ENCODE measurements around the gene ILKAP.

ILKAP gene

DNA sequence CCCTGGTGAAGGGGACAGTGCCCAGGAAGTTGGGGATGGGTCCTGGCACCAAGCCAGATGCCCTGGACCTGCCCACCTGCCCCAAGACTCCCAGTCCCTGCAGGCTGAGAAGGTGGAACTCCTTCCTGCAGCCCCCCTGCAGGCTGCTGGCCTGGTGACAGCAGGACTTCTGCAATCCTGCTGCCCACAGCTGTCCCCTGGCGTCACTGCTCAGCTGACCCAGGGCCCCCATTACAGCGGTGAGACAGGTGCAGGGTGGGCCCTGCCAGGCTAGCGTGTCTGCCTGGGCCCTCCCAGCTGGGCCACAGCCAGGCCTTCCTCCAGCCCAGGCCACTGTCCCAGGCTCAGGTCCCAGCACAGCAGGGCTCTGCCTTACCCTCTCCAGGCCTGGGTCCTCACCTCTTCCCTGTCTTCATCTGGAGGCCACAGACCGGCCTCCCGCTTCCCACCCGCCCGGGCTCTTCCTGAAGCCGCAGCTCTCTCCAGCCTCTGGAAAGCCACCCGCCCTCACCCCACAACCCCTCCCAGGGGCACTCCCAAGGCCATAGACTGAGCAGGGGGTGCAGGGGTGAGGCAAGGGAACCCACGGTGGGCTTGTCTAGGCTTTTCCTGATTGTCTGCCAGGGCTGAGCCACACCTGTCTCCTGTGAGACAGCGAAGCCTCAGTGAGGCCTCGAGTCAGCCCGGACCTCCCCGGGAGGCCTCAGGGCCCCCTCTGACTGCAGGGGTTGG is 53.5 kb downstream of the ILKAP start:
- DNase-seq = no peak

GRCh38 chr2:238148981-238149380 is 54.5 kb downstream of the ILKAP start:
- DNase-seq = no peak

- DNase-seq = no peak
Measured at GRCh38 chr2:238146884-238147544, 56.5 kb downstream of the ILKAP start.

DNA sequence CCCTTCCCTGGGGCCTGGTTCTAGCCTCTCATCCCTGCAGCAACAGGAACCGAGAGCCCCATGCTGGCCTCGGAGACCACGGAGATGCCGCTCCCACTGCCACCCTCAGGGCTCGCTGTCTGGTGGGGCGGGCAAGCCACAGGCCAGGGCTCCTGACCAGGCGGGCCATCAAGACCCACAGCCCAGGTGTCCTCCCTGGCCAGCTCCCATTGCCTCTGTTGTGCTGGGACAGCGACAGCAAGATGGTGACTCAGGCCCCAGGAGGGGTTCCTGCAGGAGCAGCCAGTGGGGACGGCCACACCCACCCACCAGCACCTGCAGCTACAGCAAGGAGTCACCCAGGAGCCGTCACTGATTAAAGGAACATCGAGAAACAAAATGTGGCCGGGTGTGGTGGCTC is 57.6 kb downstream of the ILKAP start:
- DNase-seq = no peak

- no peak for DNase-seq
Measured at GRCh38 chr2:238145046-238145445, 58.4 kb downstream of the ILKAP start.

GRCh38 chr2:238144262-238144661 is 59.2 kb downstream of the ILKAP start:
- no peak for DNase-seq

DNA sequence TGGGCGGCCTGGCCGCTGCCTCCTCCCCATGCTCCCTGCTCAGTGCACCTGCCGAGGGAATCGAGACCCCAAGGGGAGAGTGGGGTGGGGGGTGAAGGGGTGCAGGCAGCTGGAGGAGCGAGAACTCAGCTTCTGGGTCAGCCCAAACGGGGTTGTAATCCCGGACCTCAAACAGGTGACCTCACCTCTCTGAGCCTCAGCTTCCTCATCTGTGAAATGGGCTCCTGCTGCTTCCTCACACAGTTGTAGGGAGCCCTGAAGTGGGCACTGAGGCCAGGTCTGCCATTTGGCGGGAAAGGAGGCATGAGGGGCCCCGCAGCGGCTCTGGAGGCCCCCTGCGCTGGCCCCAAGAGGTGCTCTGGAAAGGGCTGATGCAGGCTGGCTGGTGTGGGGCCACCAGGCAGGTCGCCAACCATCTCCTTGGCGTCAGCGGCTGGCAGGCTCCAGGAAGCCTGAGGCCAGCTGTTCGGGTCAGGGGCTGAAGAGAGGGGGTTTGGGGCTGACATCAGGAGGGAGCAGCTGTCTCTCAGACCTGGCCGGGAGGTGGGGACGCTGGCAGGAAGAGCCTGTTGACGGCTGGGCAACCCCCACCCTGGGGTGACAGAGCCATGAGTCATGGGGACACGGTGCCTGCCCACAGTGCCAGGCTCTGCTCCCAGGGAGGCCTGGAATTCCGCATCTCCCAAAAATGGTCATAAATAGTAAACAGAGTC is 60.1 kb downstream of the ILKAP start:
- DNase-seq = peak; percentile 25

GRCh38 chr2:238142382-238143205 is 60.9 kb downstream of the ILKAP start:
- DNase-seq = no peak

DNA sequence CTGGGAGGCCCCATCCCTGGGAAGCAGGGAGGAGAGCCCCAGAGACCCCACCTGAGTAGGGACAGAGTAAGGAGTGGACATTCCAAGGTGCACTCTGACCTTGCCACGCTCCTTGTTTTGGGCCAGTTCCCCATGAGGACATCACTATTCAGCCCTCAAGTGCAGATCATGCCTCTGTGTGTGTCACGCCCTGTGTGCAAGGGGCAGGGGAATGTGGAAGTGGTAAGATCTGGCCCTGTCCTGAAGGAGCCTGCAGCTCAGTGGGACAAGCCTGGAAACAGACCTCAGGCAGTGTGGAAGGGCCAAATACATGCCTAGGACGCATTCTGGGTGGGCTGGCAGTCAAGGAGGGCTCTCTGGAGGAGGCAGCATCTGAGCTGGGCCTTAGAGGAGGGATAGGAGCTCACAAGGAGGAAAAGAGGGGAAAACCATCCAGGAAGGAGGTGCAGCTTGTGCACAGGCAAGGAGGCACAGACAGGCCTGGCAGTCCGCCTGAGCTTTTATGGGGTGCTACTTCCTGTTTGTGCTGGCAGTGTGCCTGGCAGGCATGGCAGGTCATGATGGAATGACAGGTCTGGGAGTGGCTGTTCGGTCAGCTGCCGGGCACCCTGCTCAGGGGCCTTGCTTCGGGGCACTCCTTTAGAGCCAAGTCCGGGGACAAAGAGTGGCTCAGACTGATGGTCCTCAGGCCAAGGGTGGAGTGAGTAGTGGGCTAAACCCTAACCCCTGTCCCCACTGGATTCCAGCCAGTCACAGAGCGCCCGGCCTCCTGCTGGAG is 61.8 kb downstream of the ILKAP start:
- DNase-seq = no peak

DNA sequence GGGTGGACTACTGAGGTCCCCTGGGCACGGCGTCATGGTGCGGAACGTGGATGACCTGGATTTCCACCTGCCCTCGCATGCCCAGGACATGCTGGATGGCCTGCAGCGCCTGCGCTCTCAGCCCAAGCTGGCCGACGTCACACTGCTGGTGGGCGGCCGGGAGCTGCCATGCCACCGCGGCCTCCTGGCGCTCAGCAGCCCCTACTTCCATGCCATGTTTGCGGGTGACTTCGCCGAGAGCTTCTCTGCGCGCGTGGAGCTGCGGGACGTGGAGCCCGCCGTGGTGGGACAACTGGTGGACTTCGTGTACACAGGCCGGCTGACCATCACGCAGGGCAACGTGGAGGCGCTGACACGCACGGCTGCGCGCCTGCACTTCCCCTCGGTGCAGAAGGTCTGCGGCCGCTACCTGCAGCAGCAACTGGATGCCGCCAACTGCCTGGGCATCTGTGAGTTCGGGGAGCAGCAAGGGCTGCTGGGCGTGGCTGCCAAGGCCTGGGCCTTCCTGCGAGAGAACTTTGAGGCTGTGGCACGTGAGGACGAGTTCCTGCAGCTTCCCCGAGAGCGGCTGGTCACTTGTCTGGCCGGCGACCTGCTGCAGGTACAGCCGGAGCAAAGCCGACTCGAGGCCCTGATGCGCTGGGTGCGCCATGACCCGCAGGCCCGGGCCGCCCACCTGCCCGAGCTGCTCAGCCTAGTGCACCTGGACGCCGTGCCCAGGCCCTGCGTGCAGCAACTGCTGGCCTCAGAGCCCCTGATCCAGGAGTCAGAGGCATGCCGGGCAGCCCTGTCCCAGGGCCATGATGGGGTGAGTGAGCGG is 62.6 kb downstream of the ILKAP start:
- DNase-seq = no peak

- DNase-seq = no peak
Measured at GRCh38 chr2:238140040-238140439, 63.5 kb downstream of the ILKAP start.

- peak; percentile 60 for DNase-seq
Measured at GRCh38 chr2:238139196-238140039, 64.1 kb downstream of the ILKAP start.

DNA sequence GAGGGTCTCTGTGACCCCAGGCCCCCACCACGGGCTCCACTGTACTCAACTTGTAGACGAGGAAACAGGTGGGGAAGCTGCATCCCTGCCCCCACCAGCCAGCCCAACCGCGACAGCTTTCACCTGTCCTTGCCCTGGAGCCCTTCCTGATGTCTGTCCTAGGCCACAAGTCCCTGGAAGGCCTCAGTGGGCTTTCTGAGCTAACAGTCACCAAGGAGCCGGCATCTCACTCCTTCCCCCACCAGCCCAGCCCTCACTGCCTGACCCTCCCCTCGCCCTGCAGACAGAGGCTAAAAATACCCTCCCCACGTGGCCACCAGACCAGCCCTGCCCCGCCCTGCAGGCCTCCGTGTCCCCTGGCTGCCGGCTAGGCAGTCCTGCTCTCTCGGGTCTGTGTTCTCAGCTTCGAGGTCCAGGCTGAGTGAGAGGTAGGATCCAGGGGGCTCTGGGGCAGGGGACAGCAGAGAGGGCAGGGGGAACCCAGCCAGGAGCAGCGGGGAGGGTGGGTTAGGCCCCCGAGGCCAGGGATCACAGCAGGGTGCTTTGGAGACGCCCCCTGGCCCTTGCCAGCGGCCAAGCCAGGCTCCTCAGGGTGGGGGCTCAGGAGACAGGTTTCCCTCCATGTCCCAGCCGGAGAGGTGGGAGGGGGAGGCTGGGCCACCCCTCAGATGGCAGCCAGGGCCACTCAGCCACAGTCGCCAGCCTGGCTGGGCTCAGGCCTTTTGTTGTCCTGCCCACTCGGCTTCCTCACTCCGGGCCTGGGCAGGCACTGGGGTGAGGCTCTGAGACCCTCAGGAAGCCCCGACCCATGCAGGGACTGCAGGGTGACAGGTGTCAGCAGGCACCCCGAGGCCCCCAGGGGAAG is 64.9 kb downstream of the ILKAP start, which contains the start of gene KLHL30:
Gene KLHL30, plus strand, starts transcription at position 338 of the 865 bp plus-strand sequence. CDS start 2,087 bp downstream, outside the sequence.
- no peak for DNase-seq

DNA sequence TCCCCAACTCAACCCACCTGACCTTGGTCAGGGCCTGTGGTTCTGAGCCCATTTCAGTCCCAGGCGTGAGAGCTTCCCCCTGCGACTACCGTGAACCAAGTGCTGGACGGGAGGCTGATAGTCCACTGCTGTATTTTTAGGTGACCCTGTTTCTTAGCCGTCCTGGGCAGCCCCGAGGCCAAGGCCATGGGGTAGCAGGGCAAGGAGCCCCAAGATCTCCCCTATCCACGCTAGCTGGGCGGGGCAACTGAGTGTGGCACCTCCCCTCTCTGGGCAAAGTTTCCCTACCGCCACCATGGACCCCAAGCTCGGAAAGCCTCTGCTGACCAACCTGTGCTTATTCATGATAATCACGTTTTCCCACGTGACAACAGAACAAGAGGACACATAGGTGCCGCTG is 65.6 kb downstream of the ILKAP start:
- DNase-seq = no peak

- no peak for DNase-seq
Measured at GRCh38 chr2:238136820-238137537, 66.5 kb downstream of the ILKAP start.

DNA sequence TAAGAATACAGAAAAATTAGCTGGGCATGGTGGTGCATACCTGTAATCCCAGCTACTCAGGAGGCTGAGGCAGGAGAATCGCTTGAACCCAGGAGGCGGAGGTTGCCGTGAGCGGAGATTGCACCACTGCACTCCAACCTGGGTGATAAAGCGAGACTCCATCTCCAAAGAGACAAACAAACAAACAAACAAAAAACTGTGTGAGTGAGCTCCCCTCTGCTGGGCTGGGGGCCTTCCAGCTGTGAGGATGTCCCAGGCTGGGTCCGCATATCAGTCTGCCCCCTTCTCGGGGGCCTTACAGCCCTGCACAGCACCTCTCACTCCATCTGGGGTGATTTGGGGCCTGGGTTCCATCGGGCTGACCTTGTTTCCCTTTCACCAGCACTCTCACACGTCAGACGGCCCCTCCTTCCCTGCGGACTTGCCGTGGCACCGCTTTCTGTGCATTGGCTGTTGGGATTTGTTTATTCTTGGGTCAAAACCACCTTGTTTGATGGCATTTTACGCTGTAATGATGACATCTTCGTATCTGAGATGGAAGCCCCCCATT is 67.8 kb downstream of the ILKAP start:
- no peak for DNase-seq

GRCh38 chr2:238134393-238134785 is 69.1 kb downstream of the ILKAP start:
- DNase-seq = no peak
